K562 (cell line): Measurements from ENCODE around the gene SLC66A2. TPM values are rescaled to one million over a fixed set of nuclear protein-coding genes. Genes with fewer than 3 reads are reported as not detected.

ENCODE experiments used
- ATAC-seq: fragments of 200-7000 bp; cut with Tn5 transposase; 3 replicates; pipeline ENCODE4 v1.9.1; 2020; ENCODE audit warnings: moderate library complexity
- BruUV-seq: library from RNA; stranded (reverse); fragments of 400-500 nt; replicated peaks from 2 replicates; lab custom pipeline; 2021; lab: Mats Ljungman, UMichigan
- CTCF ChIA-PET: fragments of 300-600 bp; formaldehyde crosslinking; extraction: SDS; loops from one replicate; lab custom pipeline; 2021; ENCODE audit warnings: low intra/inter-chr PET ratio; lab: Yijun Ruan, JAX
- POLR2A ChIA-PET: fragments of 300-600, 350-650 bp; sonication (Branson Sonifier 250); formaldehyde crosslinking; extraction: SDS; loops from one replicate; lab custom pipeline; 2021; ENCODE audit warnings: antibody characterized with exemption, inconsistent platforms; lab: Yijun Ruan, JAX
- DNase-seq, 4 experiments: peaks; one replicate each; pipeline versions ENCODE4 v3.0.0 to v3.0.0-alpha.2; 2011 to 2018; ENCODE audit warnings: low spot score in 3 of 4, mixed read lengths in 3 of 4; ENCODE audit errors: extremely low read depth in 1 of 4
- FAIRE-seq: peaks from 2 replicates; lab custom pipeline; 2011; peaks lifted over from hg19 to GRCh38; lab: Jason Lieb, UNC
- H2AFZ ChIP-seq: 2 replicates; pipeline ENCODE4 v1.6.0; 2011; ENCODE audit warnings: low read depth, low read length, control low read depth, inconsistent platforms
- H3K27ac ChIP-seq: fragments of 200-600 bp; 3 replicates; pipeline ENCODE4 v1.8.0; 2011; ENCODE audit warnings: low read depth, mild to moderate bottlenecking, control low read depth, inconsistent platforms, low read length, moderate library complexity, mixed read lengths; ENCODE audit errors: extremely low read depth
- H3K27me3 ChIP-seq, 2 experiments: fragments of 300-600 bp in 1 of 2; 2 replicates in 1 of 2; 3 replicates in 1 of 2; pipeline versions ENCODE4 v1.6.0 to v1.8.0; 2011; ENCODE audit warnings: inconsistent platforms in 2 of 2, low read length in 2 of 2, mild to moderate bottlenecking in 1 of 2, mixed read lengths in 1 of 2, moderate library complexity in 1 of 2; ENCODE audit not compliant: control insufficient read depth in 2 of 2, insufficient read depth in 2 of 2
- H3K36me3 ChIP-seq: fragments of 300-600 bp; 3 replicates; pipeline ENCODE4 v1.8.0; 2011; ENCODE audit warnings: mild to moderate bottlenecking, low read length, inconsistent platforms; ENCODE audit not compliant: control insufficient read depth, insufficient read depth
- H3K4me1 ChIP-seq, 2 experiments: fragments of 200-600 bp in 1 of 2; replicated peaks in 1 of 2; 2 replicates in 1 of 2; 3 replicates in 1 of 2; pipeline versions ENCODE4 v1.5.1 to v1.8.0; 2011; ENCODE audit warnings: inconsistent platforms in 2 of 2, low read length in 2 of 2, mild to moderate bottlenecking in 1 of 2, mixed read lengths in 1 of 2, moderate library complexity in 1 of 2; ENCODE audit not compliant: control insufficient read depth in 2 of 2, insufficient read depth in 2 of 2
- H3K4me2 ChIP-seq: 2 replicates; pipeline ENCODE4 v1.6.1; 2011; ENCODE audit warnings: low read length, control low read depth, inconsistent platforms, mixed read lengths; ENCODE audit not compliant: insufficient read depth
- H3K4me3 ChIP-seq: fragments of 200-600 bp; sonication (generic), shearing (Covaris generic); 2 replicates; pipeline ENCODE4 v1.5.1; 2016; ENCODE audit warnings: control low read depth, inconsistent platforms
- H3K79me2 ChIP-seq: fragments of 200-600 bp; 3 replicates; pipeline ENCODE4 v1.8.0; 2011; ENCODE audit warnings: low read length, inconsistent platforms; ENCODE audit not compliant: control insufficient read depth, insufficient read depth
- H3K9ac ChIP-seq, 2 experiments: 2 replicates each; pipeline versions ENCODE4 v1.6.0 to v1.6.1; 2011; ENCODE audit warnings: low read depth in 2 of 2, low read length in 2 of 2, control low read depth in 1 of 2, inconsistent platforms in 1 of 2, mild to moderate bottlenecking in 1 of 2, mixed read lengths in 1 of 2; ENCODE audit not compliant: insufficient read depth in 1 of 2
- H3K9me1 ChIP-seq: one replicate; pipeline ENCODE4 v1.6.0; 2011; ENCODE audit warnings: inconsistent platforms, mild to moderate bottlenecking, low read length, moderate library complexity; ENCODE audit not compliant: control insufficient read depth, insufficient read depth
- H3K9me3 ChIP-seq: replicated peaks from 2 replicates; pipeline ENCODE4 v1.5.1; 2011; ENCODE audit warnings: low read depth, low read length, inconsistent platforms; ENCODE audit not compliant: control insufficient read depth, insufficient read depth
- H4K20me1 ChIP-seq: replicated peaks from 2 replicates; pipeline ENCODE4 v1.6.1; 2011; ENCODE audit warnings: low read length, inconsistent platforms, mixed read lengths; ENCODE audit not compliant: control insufficient read depth, insufficient read depth
- TRIM25 ChIP-seq: fragments of 450-650 bp; IDR thresholded peaks from 2 replicates; pipeline ENCODE4 v1.7.0; 2016; ENCODE audit warnings: borderline replicate concordance
- ZBTB17 ChIP-seq: fragments of 450-650 bp; formaldehyde crosslinking; IDR thresholded peaks from 2 replicates; pipeline ENCODE4 v1.4.0; 2020; ENCODE audit warnings: mild to moderate bottlenecking
- WGBS: fragments of 100-300 bp; shearing (Covaris generic); methylation state at CpG from one replicate; pipeline ENCODE4 v1.1.6; 2016; ENCODE audit warnings: low coverage, mixed read lengths; ENCODE audit not compliant: insufficient coverage; ENCODE audit errors: missing lambda C conversion rate; 5-methylcytosine and 5-hydroxymethylcytosine counted together
- in situ Hi-C: fragments of 300-500 bp; cut with MboI; formaldehyde crosslinking; loops from 4 replicates; pipeline ENCODE4 v1.15.0; 2018; ENCODE audit warnings: inconsistent platforms, mixed read lengths
- intact Hi-C: fragments of 100-400 bp; cut with micrococcal nuclease; formaldehyde crosslinking; loops from 2 replicates; pipeline ENCODE4 v1.14.2; 2022
- polyA plus RNA-seq, 8 experiments: library from polyadenylated mRNA; depleted of rRNA in 4 of 8; stranded (reverse) in 5 of 8; unstranded in 3 of 8; fragments of >200 nt; fragmentation: Nextera tagmentation in 2 of 8; fragmentation: Illumina TruSeq in 1 of 8; extraction: Ambion mirVana in 2 of 8; extraction: Trizol in 1 of 8; gene quantifications; 2 replicates each; pipeline versions ENCODE4 v1.2.1 to v1.2.3, GENCODE V29; 2011 to 2014; ENCODE audit warnings: inconsistent platforms in 1 of 8, missing spikeins in 1 of 8
- total RNA-seq, 7 experiments: library from RNA; depleted of rRNA in 6 of 7; stranded (reverse); fragments of >200 nt in 6 of 7; fragmentation: Illumina TruSeq in 2 of 7; extraction: Trizol in 2 of 7; gene quantifications; 2 replicates each; pipeline versions ENCODE4 v1.2.1 to v1.2.3, GENCODE V29; 2011 to 2021; ENCODE audit warnings: low replicate concordance in 1 of 7

The SLC66A2 gene
- total and polyA plus RNA-seq, 9 of the 15 experiments (the other 6 are each of a cell fraction or from before 2014, with no cell fraction given) = 0.25 to 17.5 (median 5.6) TPM

- Histone ChIP-seq H2AFZ (no peak overlapping the region), H3K4me3 (no peak overlapping the region), H3K79me2 (peaks cover 8% of the 10 kb centered on the region; the same call in 1 of the 3 replicates), H3K36me3 (no peaks in the 10 kb centered on the region), H3K4me2 (no peak overlapping the region), H3K27me3 (no peaks in the 10 kb centered on the region), H3K9me3 (no peaks in the 10 kb centered on the region), H3K9me1 (no peaks in the 10 kb centered on the region), H3K4me1 (peaks cover 4 to 47% of the 10 kb centered on the region in 2 experiments; a peak in 4 of 5 replicates), H3K9ac (no peak overlapping the region), H3K27ac (no peak overlapping the region), H4K20me1 (peaks cover 7% of the 10 kb centered on the region)
- FAIRE-seq = no peak
- no peak for DNase-seq
- in situ Hi-C loops (no loop called here), intact Hi-C loops (no loop called here)
- no peak for TF ChIP-seq ZBTB17 (CRISPR knock-in tag)
- no peak for TF ChIP-seq TRIM25
- CTCF ChIA-PET = no interaction called here
- POLR2A ChIA-PET = interaction anchor here (0.9 to 1.1 kb wide), 2 partner anchors 12 to 13 kb away, joined by 3 read pairs; no protein-coding TSS in a partner anchor
- BruUV-seq = no TSS peak
- 94% methylated on average over 14 of the region's 23 CpGs for WGBS
- no peak for ATAC-seq
These were observed 2.6 kb downstream of the SLC66A2 start for GRCh38 chr18:79948719-79949411.
